ENCODE measurements around the gene PHAF1. TPM values are rescaled to one million over a fixed set of nuclear protein-coding genes. Genes with fewer than 3 reads are reported as not detected.

The PHAF1 gene
- total and polyA plus RNA-seq, 2 of the 13 experiments (the other 11 are each of a cell fraction or from before 2014, with no cell fraction given), result 48.3 to 174 TPM

GRCh38 chr16:67150833-67151396 is 41.2 kb downstream of the PHAF1 start, which contains the start of gene B3GNT9 (continued):
- TF ChIP-seq ZNF331 (CRISPR knock-in tag; IDR thresholded peaks at IDR 0.05), result peak; percentile 5; the same call in 1 of the 2 replicates
- peak; percentile 54; the same call in 1 of the 2 replicates for TF ChIP-seq EEA1 (CRISPR knock-in tag; IDR thresholded peaks at IDR 0.05; ENCODE audit: borderline replicate concordance)
- TF ChIP-seq ZKSCAN8 (CRISPR knock-in tag; IDR thresholded peaks at IDR 0.05; ENCODE audit: borderline replicate concordance), result peak; percentile 37; the same call in 1 of the 2 replicates
- peak; percentile 98 for TF ChIP-seq TFAP4 (IDR thresholded peaks at IDR 0.05; ENCODE audit: borderline replicate concordance, low read depth)
- no peak for TF ChIP-seq CEBPZ (IDR thresholded peaks at IDR 0.05; ENCODE audit: low read length)
- TF ChIP-seq KLF6 (CRISPR knock-in tag; IDR thresholded peaks at IDR 0.05), result no peak
- peak; percentile 37; the same call in 1 of the 2 replicates for TF ChIP-seq MYC (CRISPR knock-in tag; IDR thresholded peaks at IDR 0.05; ENCODE audit: borderline replicate concordance)
- no peak for TF ChIP-seq RFXANK (CRISPR knock-in tag; IDR thresholded peaks at IDR 0.05)
- no peak for TF ChIP-seq NR1H2 (CRISPR knock-in tag; IDR thresholded peaks at IDR 0.05; ENCODE audit: borderline replicate concordance, low read depth)
- peak; percentile 39 to 51; a peak in 2 of 4 replicates for TF ChIP-seq POLR2A (IDR thresholded peaks at IDR 0.05; ENCODE audit: insufficient read depth in 1 of 2, low read depth in 2 of 2, low read length in 2 of 2)
- TF ChIP-seq PPARG (CRISPR knock-in tag; conservative IDR thresholded peaks at IDR 0.05), result no peak
- TF ChIP-seq MLXIP (CRISPR knock-in tag; IDR thresholded peaks at IDR 0.05; ENCODE audit: borderline replicate concordance), result no peak
- TF ChIP-seq NFYB (CRISPR knock-in tag; IDR thresholded peaks at IDR 0.05), result no peak
- TF ChIP-seq ZNF281 (CRISPR knock-in tag; IDR thresholded peaks at IDR 0.05; ENCODE audit: borderline replicate concordance), result no peak
- no peak for TF ChIP-seq GMEB2 (CRISPR knock-in tag; IDR thresholded peaks at IDR 0.05; ENCODE audit: low read depth)
- TF ChIP-seq SP140L (CRISPR knock-in tag; IDR thresholded peaks at IDR 0.05; ENCODE audit: borderline replicate concordance), result no peak
- TF ChIP-seq BRF2 (CRISPR knock-in tag; IDR thresholded peaks at IDR 0.05), result 0 out of 2 replicates have a peak, but pooled peaks have one; percentile 20

All from HepG2 (cell line).